Effector CD8-positive, alpha-beta T cell (primary cell): ENCODE measurements around the gene SAMD11.

ENCODE experiments used
- DNase-seq: peaks from one replicate; lab custom pipeline; 2025; lab: John Stamatoyannopoulos, UW

Gene SAMD11

GRCh38 chr1:905071-905749 is 18.5 kb upstream of the SAMD11 start:
- DNase-seq: no peak

- no peak for DNase-seq
Observed at GRCh38 chr1:905811-906599, 17.7 kb upstream of the SAMD11 start.

- DNase-seq: no peak
Observed at GRCh38 chr1:906600-907420, 16.9 kb upstream of the SAMD11 start.

- DNase-seq: no peak
Observed at GRCh38 chr1:907611-908451, 15.9 kb upstream of the SAMD11 start.

- no peak for DNase-seq
Observed at GRCh38 chr1:908661-909060, 15.1 kb upstream of the SAMD11 start.

DNA sequence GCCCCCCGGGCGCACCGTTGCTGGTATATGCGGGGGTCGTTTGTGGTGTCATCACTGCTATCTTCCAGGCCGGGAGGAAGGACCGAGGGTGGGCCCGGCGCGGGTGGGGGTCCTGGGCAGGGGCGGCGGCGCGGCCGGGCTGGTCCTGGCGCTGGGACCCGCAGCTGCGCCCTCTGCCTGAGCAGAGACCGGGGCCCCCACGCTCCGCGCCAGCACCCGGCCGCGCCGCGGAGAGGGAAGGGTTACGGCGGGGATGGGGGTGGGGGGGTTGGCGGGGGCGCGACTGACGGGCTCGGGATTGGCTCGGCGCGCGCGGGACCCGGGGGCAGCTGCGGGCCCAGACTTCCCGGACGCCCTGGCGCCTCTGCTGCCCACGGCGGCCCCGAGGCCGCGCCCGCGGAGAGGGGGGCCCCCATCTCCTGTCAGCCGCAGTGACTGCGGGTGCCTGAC is 13.8 kb upstream of the SAMD11 start:
- no peak for DNase-seq

DNA sequence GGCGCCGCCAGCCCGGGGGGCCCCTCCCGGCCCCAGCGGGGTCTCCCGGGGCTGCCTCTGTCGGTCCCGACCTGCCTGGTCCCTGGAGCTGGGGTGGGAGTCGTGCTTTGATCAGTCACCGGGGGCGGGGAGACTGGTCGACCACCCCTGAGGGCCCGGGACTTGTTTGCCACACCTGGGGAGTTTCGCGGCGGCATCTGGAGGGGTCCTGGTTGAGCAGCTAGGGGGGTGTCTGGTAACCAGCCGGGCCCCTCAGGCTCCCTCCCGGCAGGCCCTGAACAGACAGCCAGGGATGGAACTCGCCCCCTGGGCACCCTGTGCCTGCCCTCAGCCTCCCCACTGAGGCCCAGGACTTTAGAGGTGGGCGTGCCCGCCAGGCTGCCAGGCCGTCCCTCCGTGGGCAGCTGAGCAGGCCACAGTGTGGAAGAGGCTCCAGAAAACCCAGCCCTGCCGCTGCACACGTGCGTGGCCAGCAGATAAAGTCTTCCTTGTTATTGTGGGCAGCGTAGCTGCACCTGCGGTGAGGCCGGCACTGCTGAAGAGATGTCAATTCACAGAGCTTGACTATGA is 13.3 kb upstream of the SAMD11 start:
- no peak for DNase-seq

DNA sequence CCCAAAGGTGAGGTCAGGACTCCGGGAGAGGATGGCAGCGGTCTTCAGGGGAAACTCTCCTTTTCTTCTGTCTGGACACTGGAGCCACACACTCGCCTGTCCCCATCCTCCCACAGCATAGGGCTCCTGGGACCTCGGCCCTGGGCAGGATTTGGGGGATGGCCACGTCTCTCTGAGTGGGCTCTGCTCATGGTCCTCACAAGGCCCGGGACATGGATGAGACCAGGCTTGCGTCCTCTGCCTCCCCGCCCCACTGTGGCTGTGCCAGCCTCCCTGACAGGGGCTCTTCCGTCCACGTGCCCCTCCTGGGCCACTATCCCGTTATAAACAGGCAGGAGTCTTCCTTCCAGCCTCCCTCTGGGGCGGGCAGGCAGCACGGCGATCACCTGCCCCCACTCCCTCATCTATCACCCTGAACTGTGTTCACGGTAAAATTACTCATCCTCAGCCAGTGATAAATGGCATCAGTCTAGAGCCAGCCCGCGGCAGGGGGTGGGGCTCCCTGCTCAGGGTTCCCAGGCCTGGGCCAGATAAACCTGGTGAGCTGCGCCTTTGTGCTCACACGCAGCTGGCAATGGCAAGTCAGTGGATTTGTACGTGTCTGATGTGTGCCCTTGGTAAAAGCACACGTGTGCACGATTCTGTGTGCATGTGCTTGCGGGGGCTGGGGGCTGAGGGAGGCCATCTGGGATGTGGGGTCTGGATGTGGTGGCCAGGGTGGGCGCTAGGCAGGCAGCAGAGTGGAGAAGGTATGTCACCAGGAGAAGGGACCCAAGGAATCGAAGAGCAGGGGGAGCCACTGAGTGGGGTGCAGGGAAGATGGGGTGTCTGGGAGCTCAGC is 12.6 kb upstream of the SAMD11 start:
- no peak for DNase-seq

DNA sequence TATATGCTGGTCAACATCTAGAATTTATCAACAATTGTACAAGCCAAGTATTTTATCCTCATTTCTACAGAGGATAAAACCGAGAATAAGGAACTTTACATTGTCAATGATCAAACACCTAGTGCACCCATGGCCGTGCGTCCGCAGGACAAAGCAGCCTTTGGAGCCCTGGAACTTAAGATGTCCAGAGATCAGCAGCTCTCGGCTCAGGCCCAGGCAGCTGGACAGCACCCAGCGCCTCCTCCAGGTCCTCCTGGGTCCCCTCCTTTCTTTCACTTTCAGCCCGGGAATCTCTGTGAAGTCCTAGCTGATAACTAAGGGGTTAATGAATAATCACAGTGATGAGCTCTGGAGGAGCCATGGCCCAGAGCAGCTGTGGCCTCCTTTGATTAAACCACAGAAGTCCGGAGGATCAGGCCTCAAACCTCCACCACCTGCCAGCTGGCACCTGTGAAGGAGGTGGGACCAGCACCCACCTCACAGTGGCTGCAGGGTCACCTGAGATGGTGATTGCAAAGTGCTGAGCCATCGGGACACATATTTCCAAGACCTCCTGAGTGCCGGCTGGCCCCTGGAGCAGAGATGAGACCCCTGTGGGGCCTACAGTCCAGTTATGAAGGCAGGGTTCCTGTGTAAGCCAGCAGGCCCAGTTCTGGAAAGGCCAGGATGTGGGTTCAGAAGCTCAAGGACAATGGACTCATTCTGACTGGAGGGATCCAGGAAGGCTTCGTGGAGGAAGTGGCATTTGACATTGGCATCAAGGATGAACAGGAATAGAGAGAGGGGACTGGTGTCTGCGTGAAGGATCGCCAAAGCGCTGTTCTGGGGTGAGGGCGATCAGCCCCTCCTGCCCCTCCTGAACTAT is 11.6 kb upstream of the SAMD11 start:
- DNase-seq: no peak

- no peak for DNase-seq
Observed at GRCh38 chr1:912740-913301, 10.9 kb upstream of the SAMD11 start.

- DNase-seq: no peak
Observed at GRCh38 chr1:913491-914130, 10.1 kb upstream of the SAMD11 start.

DNA sequence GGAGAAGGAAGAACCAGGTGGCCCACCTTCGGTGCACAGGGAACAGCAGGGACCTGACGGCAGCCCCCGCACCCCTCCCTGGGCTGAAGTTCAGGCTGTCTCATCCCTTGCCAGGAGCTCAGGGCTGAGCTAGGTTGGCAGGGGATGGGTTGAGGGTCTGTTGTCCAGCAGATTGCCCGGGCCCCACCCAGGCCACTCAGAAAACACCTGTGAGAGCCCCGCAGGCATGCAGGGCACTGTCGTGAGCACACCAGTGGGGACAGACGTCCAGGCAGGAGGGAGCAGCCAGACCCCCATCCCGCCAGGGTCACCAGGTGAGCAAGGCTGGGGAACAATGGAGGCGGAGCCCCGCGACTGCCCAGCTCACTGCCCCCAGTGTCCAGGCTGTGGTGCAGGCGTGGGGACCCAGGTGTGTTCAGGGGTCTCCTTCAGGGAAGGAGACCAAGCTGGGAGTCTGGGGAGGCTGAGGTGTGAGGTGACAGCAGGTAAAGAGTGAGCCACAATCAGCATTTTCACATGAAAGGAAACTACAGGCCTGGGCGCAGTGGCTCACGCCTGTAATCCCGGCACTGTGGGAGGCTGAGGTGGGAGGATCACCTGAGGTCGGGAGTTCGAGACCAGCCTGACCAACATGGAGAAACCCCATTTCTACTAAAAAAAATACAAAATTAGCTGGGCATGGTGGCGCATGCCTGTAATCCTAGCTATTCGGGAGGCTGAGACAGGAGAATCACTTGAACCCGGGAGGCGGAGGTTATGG is 9.4 kb upstream of the SAMD11 start:
- no peak for DNase-seq

DNA sequence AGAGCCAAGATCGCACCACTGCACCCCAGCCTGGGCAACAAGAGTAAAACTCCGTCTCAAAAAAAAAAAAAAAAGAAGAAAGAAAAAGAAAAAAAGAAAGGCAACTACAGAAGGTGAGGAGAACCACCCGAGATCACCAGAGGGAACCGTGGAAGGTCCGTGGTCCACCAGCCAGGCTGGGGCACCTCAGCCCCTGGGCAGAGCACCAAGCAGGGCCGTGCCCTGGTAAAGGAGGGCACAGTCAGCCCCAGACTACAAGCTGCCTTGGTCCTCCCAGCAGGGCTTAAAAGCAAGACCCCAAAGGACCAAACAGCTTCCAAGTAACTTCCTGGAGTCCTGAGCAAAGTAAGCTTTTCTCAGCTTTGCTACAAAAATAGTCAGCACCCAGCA is 8.8 kb upstream of the SAMD11 start:
- no peak for DNase-seq

DNA sequence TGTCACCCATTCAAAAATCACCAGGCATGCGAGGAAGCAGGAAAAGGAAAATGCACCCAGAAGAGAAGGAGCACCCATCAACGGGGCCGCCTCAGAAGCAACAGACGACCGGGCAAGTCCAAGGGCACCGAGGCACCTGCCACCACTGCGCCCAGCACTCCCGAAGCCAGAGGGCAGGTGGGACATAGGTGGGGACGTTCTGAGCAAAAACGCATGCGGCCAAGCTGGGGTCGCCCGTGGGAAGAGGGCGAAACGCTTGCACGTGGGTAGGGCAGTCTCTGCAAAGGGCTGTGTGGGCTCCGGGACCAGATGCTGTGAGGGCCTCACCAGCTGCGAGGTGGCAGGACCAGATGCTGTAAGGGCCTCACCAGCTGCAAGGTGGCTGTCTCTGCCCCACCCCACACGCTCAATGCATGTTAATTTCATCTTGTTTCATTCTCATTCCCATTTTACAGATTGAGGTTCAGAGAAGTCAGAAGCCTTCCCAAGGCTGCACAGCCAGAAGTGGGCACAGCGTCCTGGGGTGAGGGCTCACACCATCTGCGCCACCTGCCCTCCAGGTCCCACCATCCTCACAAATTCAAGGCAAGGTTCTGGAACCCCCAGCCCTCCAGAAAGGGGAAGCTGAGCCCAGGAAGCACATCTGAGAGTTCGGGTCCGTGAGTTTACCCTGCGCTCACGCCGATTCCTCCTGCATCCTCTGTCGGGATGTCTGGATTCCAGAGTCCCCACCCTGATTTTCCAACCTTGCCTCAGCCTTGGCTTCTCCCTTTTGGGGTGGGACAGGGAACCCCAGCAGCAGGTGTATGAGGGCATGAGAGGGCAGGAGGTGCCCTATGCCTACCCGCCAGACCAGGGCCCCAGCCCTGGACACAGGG is 8.2 kb upstream of the SAMD11 start:
- DNase-seq: no peak

DNA sequence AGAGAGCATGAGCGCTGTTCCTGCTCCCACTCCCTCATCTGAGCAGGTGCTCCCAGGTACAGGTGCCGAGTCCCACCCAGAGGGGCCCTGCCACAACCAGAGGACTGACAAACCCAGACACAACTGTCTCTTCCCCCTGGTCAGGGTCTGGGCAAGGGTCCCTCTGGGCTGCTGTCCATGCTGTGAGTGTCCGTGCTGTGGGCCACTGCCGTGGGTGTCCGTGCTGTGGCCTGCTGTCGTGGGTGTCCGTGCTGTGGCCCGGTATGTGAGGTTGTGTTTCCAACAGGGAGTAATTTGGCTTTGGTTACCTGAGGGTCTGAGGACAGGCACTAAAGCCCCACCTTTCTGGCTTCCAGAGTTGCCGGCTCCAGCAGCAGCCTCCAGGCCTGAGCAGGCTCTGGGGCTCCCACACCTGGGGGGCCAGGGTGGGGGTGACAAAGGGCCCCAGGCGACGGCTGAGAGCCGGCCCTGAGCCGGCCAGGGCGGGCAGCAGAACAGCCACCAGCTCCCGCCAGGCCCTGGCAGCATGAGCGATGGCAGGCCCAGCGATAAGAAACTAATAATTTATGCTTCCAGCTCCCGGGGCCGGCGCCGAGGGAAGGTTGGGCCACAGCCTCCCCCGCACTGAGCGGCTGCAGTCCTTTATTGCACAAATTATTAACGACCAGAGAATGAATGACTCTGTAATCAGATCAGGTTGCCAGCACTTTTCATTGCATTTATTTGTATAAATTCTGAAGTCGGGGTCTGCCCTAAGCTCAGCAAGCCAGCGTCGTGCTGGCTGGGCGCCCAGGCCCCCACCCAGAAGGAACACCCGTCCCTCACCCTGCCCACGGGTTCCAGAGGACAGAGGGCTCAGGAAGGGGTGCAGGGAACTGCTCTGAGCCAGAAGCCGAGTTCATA is 7.3 kb upstream of the SAMD11 start:
- no peak for DNase-seq

- no peak for DNase-seq
Observed at GRCh38 chr1:917076-917459, 6.7 kb upstream of the SAMD11 start.
